Glutamatergic neuron (in vitro differentiated cells): ENCODE data around the gene CHTF8. TPM values are rescaled to one million over a fixed set of nuclear protein-coding genes. Genes with fewer than 3 reads are reported as not detected.

Source experiments
- DNase-seq: peaks from one replicate; pipeline ENCODE4 v3.0.0; 2022
- H3K27ac Mint-ChIP-seq: one replicate; pipeline ENCODE4 v1.8.0; 2020; ENCODE audit warnings: mild to moderate bottlenecking, mixed read lengths, inconsistent platforms; ENCODE audit not compliant: unreplicated experiment
- H3K27me3 Mint-ChIP-seq: one replicate; pipeline ENCODE4 v1.8.0; 2020; ENCODE audit warnings: mild to moderate bottlenecking, moderate library complexity, mixed read lengths, inconsistent platforms; ENCODE audit not compliant: unreplicated experiment
- H3K36me3 Mint-ChIP-seq: one replicate; pipeline ENCODE4 v1.8.0; 2020; ENCODE audit warnings: mild to moderate bottlenecking, mixed read lengths, inconsistent platforms; ENCODE audit not compliant: unreplicated experiment
- H3K4me1 Mint-ChIP-seq: one replicate; pipeline ENCODE4 v1.8.0; 2020; ENCODE audit warnings: mild to moderate bottlenecking, low read depth, mixed read lengths, inconsistent platforms; ENCODE audit not compliant: unreplicated experiment
- H3K4me3 Mint-ChIP-seq: one replicate; pipeline ENCODE4 v1.8.0; 2020; ENCODE audit warnings: mild to moderate bottlenecking, mixed read lengths, inconsistent platforms; ENCODE audit not compliant: unreplicated experiment
- H3K9me3 Mint-ChIP-seq: one replicate; pipeline ENCODE4 v1.8.0; 2020; ENCODE audit warnings: mild to moderate bottlenecking, moderate library complexity, mixed read lengths, inconsistent platforms; ENCODE audit not compliant: unreplicated experiment
- total RNA-seq: library from RNA; stranded (reverse); fragmentation: NEBNext Ultra II Directional; extraction: Animal tissue kit (Norgen Biotek cat#: 25700); gene quantifications from one replicate; pipeline ENCODE4 v1.2.1, GENCODE V29; 2021; ENCODE audit not compliant: unreplicated experiment
- TF ChIP-seq, protein P1 (sequence below): fragments of 200-600 bp; sonication (generic); IDR thresholded peaks from one replicate; pipeline ENCODE4 v1.5.0; 2021; ENCODE audit not compliant: partially characterized antibody, unreplicated experiment

The CHTF8 gene
- total RNA-seq, 1 donor from 2014 or later: 116 TPM

DNA sequence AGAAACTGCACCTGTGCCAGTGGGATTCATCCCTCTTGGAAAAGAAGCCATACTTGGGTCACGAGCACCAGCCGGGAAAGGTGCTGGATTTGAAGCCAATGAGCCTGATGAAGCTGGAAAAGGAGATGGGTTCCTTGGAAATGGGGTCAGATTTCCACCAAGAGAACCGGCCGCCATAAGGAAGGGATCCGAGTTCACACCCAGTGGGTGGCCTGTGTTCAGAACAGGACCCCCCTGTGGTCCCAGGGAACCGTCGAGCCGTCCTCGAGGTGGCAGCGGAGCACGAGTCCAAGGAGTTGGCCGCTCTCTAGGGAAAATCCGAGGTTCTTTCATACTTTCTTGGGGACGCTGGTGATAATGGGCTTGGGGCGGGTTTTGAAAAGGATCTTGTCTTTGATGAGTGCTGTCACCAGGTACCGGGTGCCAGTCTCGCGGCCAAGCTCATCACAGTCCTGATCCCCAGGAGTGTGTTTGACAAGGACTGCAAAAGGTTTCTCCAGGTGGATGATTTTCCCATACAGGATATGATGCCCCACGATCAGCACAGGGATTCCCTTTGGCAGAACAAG, 12.2 kb downstream of the CHTF8 start:
- H3K4me3 Mint-ChIP-seq: no peak overlapping the region
- H3K9me3 Mint-ChIP-seq: peaks cover 4% of the 10 kb centered on the region
- H3K36me3 Mint-ChIP-seq: peaks cover 4% of the 10 kb centered on the region
- no peak overlapping the region for H3K27ac Mint-ChIP-seq
- no peaks in the 10 kb centered on the region for H3K27me3 Mint-ChIP-seq
- DNase-seq: no peak
- H3K4me1 Mint-ChIP-seq: no peaks in the 10 kb centered on the region
- TF ChIP-seq, protein P1, sequence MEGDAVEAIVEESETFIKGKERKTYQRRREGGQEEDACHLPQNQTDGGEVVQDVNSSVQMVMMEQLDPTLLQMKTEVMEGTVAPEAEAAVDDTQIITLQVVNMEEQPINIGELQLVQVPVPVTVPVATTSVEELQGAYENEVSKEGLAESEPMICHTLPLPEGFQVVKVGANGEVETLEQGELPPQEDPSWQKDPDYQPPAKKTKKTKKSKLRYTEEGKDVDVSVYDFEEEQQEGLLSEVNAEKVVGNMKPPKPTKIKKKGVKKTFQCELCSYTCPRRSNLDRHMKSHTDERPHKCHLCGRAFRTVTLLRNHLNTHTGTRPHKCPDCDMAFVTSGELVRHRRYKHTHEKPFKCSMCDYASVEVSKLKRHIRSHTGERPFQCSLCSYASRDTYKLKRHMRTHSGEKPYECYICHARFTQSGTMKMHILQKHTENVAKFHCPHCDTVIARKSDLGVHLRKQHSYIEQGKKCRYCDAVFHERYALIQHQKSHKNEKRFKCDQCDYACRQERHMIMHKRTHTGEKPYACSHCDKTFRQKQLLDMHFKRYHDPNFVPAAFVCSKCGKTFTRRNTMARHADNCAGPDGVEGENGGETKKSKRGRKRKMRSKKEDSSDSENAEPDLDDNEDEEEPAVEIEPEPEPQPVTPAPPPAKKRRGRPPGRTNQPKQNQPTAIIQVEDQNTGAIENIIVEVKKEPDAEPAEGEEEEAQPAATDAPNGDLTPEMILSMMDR: no peak

- Mint-ChIP-seq H3K4me3 (no peak overlapping the region), H3K36me3 (peaks cover 9% of the 10 kb centered on the region), H3K4me1 (no peaks in the 10 kb centered on the region), H3K9me3 (peaks cover 4% of the 10 kb centered on the region), H3K27me3 (no peaks in the 10 kb centered on the region), H3K27ac (no peak overlapping the region)
- TF ChIP-seq, protein P1: no peak
- no peak for DNase-seq
Observed at GRCh38 chr16:69119536-69119935, 12.9 kb downstream of the CHTF8 start.

- H3K4me3 Mint-ChIP-seq: no peak overlapping the region
- H3K9me3 Mint-ChIP-seq: peaks cover 4% of the 10 kb centered on the region
- no peaks in the 10 kb centered on the region for H3K4me1 Mint-ChIP-seq
- peaks cover 9% of the 10 kb centered on the region for H3K36me3 Mint-ChIP-seq
- TF ChIP-seq, protein P1: no peak
- no peak for DNase-seq
- no peaks in the 10 kb centered on the region for H3K27me3 Mint-ChIP-seq
- no peak overlapping the region for H3K27ac Mint-ChIP-seq
Observed at GRCh38 chr16:69118994-69119393, 13.4 kb downstream of the CHTF8 start.

DNA sequence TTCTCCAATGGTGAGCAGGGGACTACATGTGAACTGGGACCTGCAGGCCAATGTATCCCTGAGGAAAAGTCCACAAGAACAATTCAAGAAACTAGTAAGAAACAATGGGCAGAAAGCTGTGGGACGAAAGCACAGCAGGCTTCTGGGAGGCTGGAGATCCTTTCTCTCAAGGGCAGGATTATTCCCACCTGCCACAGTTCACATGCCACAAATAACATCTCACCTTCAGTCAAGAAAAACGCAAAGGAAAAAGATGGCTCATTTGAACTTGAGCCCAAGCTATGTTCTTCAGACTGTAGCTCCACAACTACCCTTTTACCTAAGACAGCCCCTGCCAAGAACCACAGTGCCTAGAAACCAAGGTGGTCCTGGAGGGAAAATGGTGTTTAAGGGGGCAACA, 13.9 kb downstream of the CHTF8 start:
- Mint-ChIP-seq H3K27me3 (no peaks in the 10 kb centered on the region), H3K36me3 (peaks cover 9% of the 10 kb centered on the region), H3K9me3 (peaks cover 4% of the 10 kb centered on the region), H3K27ac (no peak overlapping the region), H3K4me1 (no peaks in the 10 kb centered on the region), H3K4me3 (no peak overlapping the region)
- TF ChIP-seq, protein P1: no peak
- DNase-seq: no peak

- no peak overlapping the region for H3K4me3 Mint-ChIP-seq
- no peak overlapping the region for H3K27ac Mint-ChIP-seq
- H3K4me1 Mint-ChIP-seq: no peaks in the 10 kb centered on the region
- DNase-seq: no peak
- TF ChIP-seq, protein P1: no peak
- H3K9me3 Mint-ChIP-seq: peaks cover 4% of the 10 kb centered on the region
- H3K36me3 Mint-ChIP-seq: peaks cover 9% of the 10 kb centered on the region
- no peaks in the 10 kb centered on the region for H3K27me3 Mint-ChIP-seq
Observed at GRCh38 chr16:69116906-69117305, 15.5 kb downstream of the CHTF8 start.
